Type B pancreatic cell (in vitro differentiated cells): ENCODE data around the gene CNTN2. TPM values are rescaled to one million over a fixed set of nuclear protein-coding genes. Genes with fewer than 3 reads are reported as not detected.

Source experiments
- DNase-seq: peaks from one replicate; pipeline ENCODE4 v3.0.0; 2021; ENCODE audit warnings: mixed read lengths; ENCODE audit not compliant: unreplicated experiment; ENCODE audit errors: extremely low spot score
- H3K27ac Mint-ChIP-seq: 2 replicates; pipeline ENCODE4 v1.8.0; 2021; ENCODE audit warnings: mild to moderate bottlenecking, mixed read lengths
- H3K27me3 Mint-ChIP-seq: 2 replicates; pipeline ENCODE4 v1.8.0; 2021; ENCODE audit warnings: mixed read lengths
- H3K36me3 Mint-ChIP-seq: 2 replicates; pipeline ENCODE4 v1.8.0; 2021; ENCODE audit warnings: mixed read lengths
- H3K4me1 Mint-ChIP-seq: one replicate; pipeline ENCODE4 v1.8.0; 2021; ENCODE audit warnings: mixed read lengths; ENCODE audit not compliant: unreplicated experiment
- H3K4me3 Mint-ChIP-seq: 2 replicates; pipeline ENCODE4 v1.8.0; 2021; ENCODE audit warnings: mild to moderate bottlenecking, mixed read lengths
- H3K9me3 Mint-ChIP-seq: 2 replicates; pipeline ENCODE4 v1.8.0; 2021; ENCODE audit warnings: mixed read lengths
- total RNA-seq: library from RNA; stranded (reverse); gene quantifications from 2 replicates; pipeline ENCODE4 v1.2.1, GENCODE V29; 2021; ENCODE audit warnings: low replicate concordance
- TF ChIP-seq, protein P1 (sequence below): fragments of 200-600 bp; sonication (generic); conservative IDR thresholded peaks from 2 replicates; pipeline ENCODE4 v1.5.0; 2021; ENCODE audit warnings: antibody characterized with exemption, mild to moderate bottlenecking

The CNTN2 gene
- total RNA-seq, 1 donor from 2014 or later, result 6.3 TPM

DNA sequence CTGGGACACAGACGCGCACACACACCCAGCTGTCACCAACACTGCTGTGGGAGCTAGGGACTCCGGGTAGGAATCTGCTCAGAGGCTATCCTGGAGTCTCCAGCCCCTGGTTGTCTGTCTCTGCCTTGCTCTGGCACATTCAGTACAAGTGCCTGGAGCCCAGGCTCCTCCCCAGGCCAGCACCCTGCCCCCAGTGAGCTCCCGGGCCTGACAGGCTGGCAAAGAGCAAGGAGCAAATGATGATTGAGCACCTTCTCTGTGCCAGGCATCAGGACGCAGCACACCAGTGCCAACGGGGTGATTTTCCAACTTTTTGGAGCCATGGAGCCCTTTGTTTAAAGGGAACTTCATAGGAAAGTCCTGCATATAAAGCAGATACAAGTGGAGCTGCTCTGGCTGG is 6.5 kb downstream of the CNTN2 start:
- Mint-ChIP-seq H3K27me3 (peaks cover 69% of the 10 kb centered on the region), H3K36me3 (no peaks in the 10 kb centered on the region), H3K4me1 (no peaks in the 10 kb centered on the region), H3K9me3 (no peaks in the 10 kb centered on the region), H3K27ac (no peak overlapping the region), H3K4me3 (no peak overlapping the region)
- no peak for DNase-seq
- TF ChIP-seq, protein P1, sequence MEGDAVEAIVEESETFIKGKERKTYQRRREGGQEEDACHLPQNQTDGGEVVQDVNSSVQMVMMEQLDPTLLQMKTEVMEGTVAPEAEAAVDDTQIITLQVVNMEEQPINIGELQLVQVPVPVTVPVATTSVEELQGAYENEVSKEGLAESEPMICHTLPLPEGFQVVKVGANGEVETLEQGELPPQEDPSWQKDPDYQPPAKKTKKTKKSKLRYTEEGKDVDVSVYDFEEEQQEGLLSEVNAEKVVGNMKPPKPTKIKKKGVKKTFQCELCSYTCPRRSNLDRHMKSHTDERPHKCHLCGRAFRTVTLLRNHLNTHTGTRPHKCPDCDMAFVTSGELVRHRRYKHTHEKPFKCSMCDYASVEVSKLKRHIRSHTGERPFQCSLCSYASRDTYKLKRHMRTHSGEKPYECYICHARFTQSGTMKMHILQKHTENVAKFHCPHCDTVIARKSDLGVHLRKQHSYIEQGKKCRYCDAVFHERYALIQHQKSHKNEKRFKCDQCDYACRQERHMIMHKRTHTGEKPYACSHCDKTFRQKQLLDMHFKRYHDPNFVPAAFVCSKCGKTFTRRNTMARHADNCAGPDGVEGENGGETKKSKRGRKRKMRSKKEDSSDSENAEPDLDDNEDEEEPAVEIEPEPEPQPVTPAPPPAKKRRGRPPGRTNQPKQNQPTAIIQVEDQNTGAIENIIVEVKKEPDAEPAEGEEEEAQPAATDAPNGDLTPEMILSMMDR, result no peak

DNA sequence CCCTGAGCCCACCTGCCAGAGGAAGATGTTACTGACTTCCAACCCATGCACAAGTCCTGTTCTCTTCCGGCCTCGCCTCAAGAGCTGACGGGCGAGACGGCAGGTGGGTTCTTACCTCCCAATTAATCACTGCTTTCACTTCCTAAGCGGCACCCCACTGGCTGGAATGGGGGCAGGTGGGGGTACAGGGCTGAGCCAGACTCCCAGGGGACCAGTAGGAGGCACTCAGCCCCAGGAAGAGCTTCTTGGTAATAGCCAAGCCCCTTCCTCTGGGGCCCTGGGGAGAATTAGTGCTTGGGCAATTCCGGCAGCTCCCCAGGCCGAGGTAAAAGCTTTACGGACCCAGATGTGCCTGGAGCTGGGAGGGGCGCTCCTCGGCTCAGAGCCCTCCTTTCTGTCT is 9.7 kb downstream of the CNTN2 start:
- Mint-ChIP-seq H3K36me3 (no peaks in the 10 kb centered on the region), H3K27me3 (peaks cover 61% of the 10 kb centered on the region), H3K9me3 (no peaks in the 10 kb centered on the region)

DNA sequence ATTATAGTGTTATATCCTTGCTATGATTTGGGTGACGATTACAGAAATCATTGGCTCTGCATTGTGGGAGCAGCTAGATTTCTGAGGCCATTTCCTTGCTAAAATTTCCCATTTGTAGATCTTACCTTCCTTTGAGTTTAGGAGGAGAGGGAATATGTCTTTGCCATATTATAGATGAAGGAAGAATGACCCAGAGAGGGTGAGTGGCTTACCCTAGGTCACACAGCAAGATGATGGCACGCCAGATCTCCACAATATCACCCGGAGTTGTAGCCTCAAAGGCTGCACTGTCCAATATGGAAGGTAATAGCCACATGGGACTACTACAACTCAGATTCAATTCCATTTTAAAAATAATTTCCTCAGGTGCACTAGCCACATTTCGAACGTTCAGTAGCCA is 10.3 kb downstream of the CNTN2 start:
- H3K27ac Mint-ChIP-seq, result no peak overlapping the region
- TF ChIP-seq, protein P1, result no peak
- H3K36me3 Mint-ChIP-seq, result no peaks in the 10 kb centered on the region
- H3K4me3 Mint-ChIP-seq, result no peak overlapping the region
- H3K4me1 Mint-ChIP-seq, result no peaks in the 10 kb centered on the region
- peaks cover 56% of the 10 kb centered on the region for H3K27me3 Mint-ChIP-seq
- no peaks in the 10 kb centered on the region for H3K9me3 Mint-ChIP-seq
- no peak for DNase-seq

More for the DNA sequence above, 9.7 kb downstream of the CNTN2 start:
- TF ChIP-seq, protein P1, result no peak
- no peak overlapping the region for H3K27ac Mint-ChIP-seq
- H3K4me1 Mint-ChIP-seq, result no peaks in the 10 kb centered on the region
- no peak overlapping the region for H3K4me3 Mint-ChIP-seq
- DNase-seq, result no peak

DNA sequence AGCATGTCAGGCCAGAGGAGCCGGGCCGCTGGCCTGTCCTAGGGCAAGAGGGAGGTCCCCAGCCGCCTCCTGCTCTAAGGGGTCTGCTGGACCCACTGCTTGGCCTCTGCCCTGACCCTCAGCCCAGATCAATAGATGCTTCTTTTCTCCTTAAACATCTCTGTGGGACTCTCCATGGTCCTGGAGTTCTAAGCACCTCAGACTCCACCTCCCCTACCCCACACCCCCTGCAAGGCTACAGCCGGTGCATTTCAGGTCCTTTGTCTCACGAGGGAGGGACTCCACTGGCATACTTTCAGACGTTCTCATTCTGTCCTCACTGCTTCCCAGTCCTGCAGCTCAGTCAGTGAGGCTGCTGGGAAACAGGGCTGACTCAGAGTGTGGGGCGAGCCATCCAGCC is 11.0 kb downstream of the CNTN2 start:
- Mint-ChIP-seq H3K27ac (no peak overlapping the region), H3K4me1 (no peaks in the 10 kb centered on the region), H3K9me3 (no peaks in the 10 kb centered on the region), H3K36me3 (no peaks in the 10 kb centered on the region), H3K4me3 (no peak overlapping the region), H3K27me3 (peaks cover 52% of the 10 kb centered on the region)
- no peak for DNase-seq
- TF ChIP-seq, protein P1, result no peak

DNA sequence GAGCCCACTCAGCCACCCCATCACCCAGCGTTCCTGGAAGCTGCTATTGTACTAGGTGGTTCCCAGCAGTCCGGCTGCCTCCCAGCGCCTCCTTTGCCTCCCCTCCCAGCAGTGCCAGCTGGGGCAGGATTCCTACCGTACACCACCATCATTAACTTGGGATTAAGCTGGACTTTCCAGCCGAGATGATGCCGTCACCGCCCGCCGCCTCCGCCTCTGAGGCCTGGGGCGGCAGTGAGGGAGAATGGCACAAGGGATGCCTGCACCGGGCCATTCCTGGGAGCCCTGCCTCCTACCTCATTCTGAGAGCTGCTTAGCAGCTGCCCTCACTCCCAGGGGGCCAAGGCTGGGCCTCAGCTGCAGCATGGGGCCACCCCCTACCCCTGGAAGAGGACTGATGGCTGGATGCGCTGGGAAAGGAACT is 13.2 kb downstream of the CNTN2 start:
- TF ChIP-seq, protein P1, result no peak
- Mint-ChIP-seq H3K4me3 (no peak overlapping the region), H3K9me3 (no peaks in the 10 kb centered on the region), H3K27me3 (peaks cover 39% of the 10 kb centered on the region), H3K4me1 (no peaks in the 10 kb centered on the region), H3K36me3 (no peaks in the 10 kb centered on the region), H3K27ac (no peak overlapping the region)
- DNase-seq, result no peak
